Esophagus muscularis mucosa (tissue), 4 donors: Measurements from ENCODE around the gene PRR35. TPM values are rescaled to one million over a fixed set of nuclear protein-coding genes. Genes with fewer than 3 reads are reported as not detected.

ENCODE experiments used
- DNase-seq: peaks from one replicate; pipeline ENCODE4 v3.0.0-alpha.2; 2017; ENCODE audit errors: extremely low spot score
- H3K27ac ChIP-seq, 4 donors: fragments of 200-600 bp; sonication (generic); replicated peaks in 1 of 4; 1 replicate in 3 of 4; 2 replicates in 1 of 4; pipeline ENCODE4 v1.5.1; 2016 to 2019; ENCODE audit warnings: mild to moderate bottlenecking in 1 of 4
- H3K27me3 ChIP-seq, 4 donors: fragments of 200-600 bp; sonication (generic); one replicate each; pipeline versions ENCODE4 v1.5.1 to v1.6.0; 2016 to 2019
- H3K36me3 ChIP-seq, 4 donors: fragments of 200-600 bp; sonication (generic); one replicate each; pipeline ENCODE4 v1.5.1; 2016 to 2019
- H3K4me1 ChIP-seq, 4 donors: fragments of 200-600 bp; sonication (generic); one replicate each; pipeline ENCODE4 v1.5.1; 2016 to 2019
- H3K4me3 ChIP-seq, 4 donors: fragments of 200-600 bp; sonication (generic); 1 replicate in 2 of 4; 2 replicates in 2 of 4; pipeline ENCODE4 v1.5.1; 2016 to 2019; ENCODE audit warnings: mild to moderate bottlenecking in 4 of 4, moderate library complexity in 1 of 4
- H3K9me3 ChIP-seq, 4 donors: fragments of 200-600 bp; sonication (generic); 1 replicate in 3 of 4; 2 replicates in 1 of 4; pipeline ENCODE4 v1.5.1; 2016 to 2019
- CTCF ChIP-seq, 3 experiments: fragments of 200-600 bp in 2 of 3; fragments of 450-650 bp in 1 of 3; sonication (generic) in 2 of 3; IDR thresholded peaks; one replicate each; pipeline ENCODE4 v1.5.1; 2017 to 2019; ENCODE audit warnings: antibody characterized with exemption in 3 of 3, mild to moderate bottlenecking in 2 of 3, moderate library complexity in 1 of 3
- EP300 ChIP-seq: sonication (generic); formaldehyde crosslinking; IDR thresholded peaks from one replicate; pipeline ENCODE4 v1.6.1; 2017; ENCODE audit warnings: antibody characterized with exemption
- POLR2A ChIP-seq: fragments of 450-650 bp; IDR thresholded peaks from one replicate; pipeline ENCODE4 v1.6.1; 2017; ENCODE audit warnings: antibody characterized with exemption, moderate library complexity, mild to moderate bottlenecking, low read depth
- POLR2AphosphoS5 ChIP-seq, 2 donors: sonication (generic); formaldehyde crosslinking; IDR thresholded peaks; one replicate each; pipeline ENCODE4 v1.6.1; 2017; ENCODE audit warnings: antibody characterized with exemption in 2 of 2
- WGBS: methylation state at CpG from one replicate; pipeline ENCODE4 v1.1.5; 2018; 5-methylcytosine and 5-hydroxymethylcytosine counted together
- intact Hi-C: fragments of 100-400 bp; cut with DNase I; formaldehyde crosslinking; loops from one replicate; pipeline ENCODE4 v1.15.1; 2023
- total RNA-seq, 4 donors: library from RNA; depleted of rRNA; stranded (reverse); fragments of >200 nt; gene quantifications; one replicate each; pipeline versions ENCODE4 v1.1.0 to v1.2.1, GENCODE V29; 2016

Gene PRR35
- total RNA-seq, 4 donors from 2014 or later: not detected

GRCh38 chr16:576823-577201 is 16.6 kb downstream of the PRR35 start:
- no peaks in the 10 kb centered on the region for H3K9me3 ChIP-seq
- no peak overlapping the region for H3K4me3 ChIP-seq
- intact Hi-C loops: loop anchor here (5.0 kb wide), 1 partner anchor 85 kb away; no protein-coding TSS in a partner anchor
- WGBS: 61% methylated on average over 8 of the region's 8 CpGs
- H3K27me3 ChIP-seq: no peaks in the 10 kb centered on the region
- no peak for DNase-seq
- TF ChIP-seq EP300 (no peak), CTCF (IDR thresholded peaks at IDR 0.05) (no peak), POLR2A (no peak), POLR2AphosphoS5 (IDR thresholded peaks at IDR 0.05) (no peak)
- peaks cover 0 to 59% (median 33%) of the 10 kb centered on the region in 4 donors for H3K36me3 ChIP-seq
- H3K4me1 ChIP-seq: peaks cover 6 to 24% (median 17%) of the 10 kb centered on the region in 4 donors
- H3K27ac ChIP-seq: no peak overlapping the region

DNA sequence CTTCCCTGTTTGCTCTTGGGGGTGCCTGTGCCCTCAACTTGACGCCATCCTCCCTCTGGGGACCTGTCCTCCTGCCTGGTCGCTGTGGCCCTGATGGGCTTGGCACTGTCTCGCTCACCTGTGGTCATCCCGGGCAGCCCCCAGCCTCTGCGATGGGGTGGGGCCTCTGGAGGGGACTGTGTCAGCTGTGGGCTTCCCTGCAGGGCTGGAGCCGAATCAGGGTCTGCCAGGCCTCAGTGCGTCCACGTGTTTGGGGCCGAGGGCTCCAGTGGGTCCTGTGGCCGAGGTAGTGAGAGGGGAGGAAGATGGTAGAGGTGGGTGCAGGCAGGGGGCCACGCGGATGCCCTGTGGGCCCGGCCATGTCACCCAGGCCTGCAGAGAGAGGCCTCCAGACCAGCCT is 17.6 kb downstream of the PRR35 start:
- TF ChIP-seq CTCF (IDR thresholded peaks at IDR 0.05) (no peak), POLR2A (no peak), POLR2AphosphoS5 (IDR thresholded peaks at IDR 0.05) (no peak), EP300 (no peak)
- intact Hi-C loops: loop anchor here (5.0 kb wide), 1 partner anchor 85 kb away; no protein-coding TSS in a partner anchor
- H3K27me3 ChIP-seq: no peaks in the 10 kb centered on the region
- no peak overlapping the region for H3K4me3 ChIP-seq
- H3K27ac ChIP-seq: no peak overlapping the region
- 94% methylated on average over 7 of the region's 13 CpGs for WGBS
- H3K4me1 ChIP-seq: peaks cover 6 to 20% (median 14%) of the 10 kb centered on the region in 4 donors
- DNase-seq: no peak
- peaks cover 0 to 52% (median 33%) of the 10 kb centered on the region in 4 donors for H3K36me3 ChIP-seq
- no peaks in the 10 kb centered on the region for H3K9me3 ChIP-seq

- no peaks in the 10 kb centered on the region for H3K9me3 ChIP-seq
- peaks cover 0 to 55% (median 36%) of the 10 kb centered on the region in 4 donors for H3K36me3 ChIP-seq
- TF ChIP-seq POLR2A (no peak), CTCF (IDR thresholded peaks at IDR 0.05) (no peak), EP300 (no peak), POLR2AphosphoS5 (IDR thresholded peaks at IDR 0.05) (no peak)
- no peaks in the 10 kb centered on the region for H3K27me3 ChIP-seq
- H3K4me3 ChIP-seq: no peak overlapping the region
- H3K4me1 ChIP-seq: peaks cover 6 to 20% (median 12%) of the 10 kb centered on the region in 4 donors
- WGBS: 100% methylated on average over 5 of the region's 24 CpGs
- intact Hi-C loops: loop anchor here (5.0 kb wide), 1 partner anchor 84 kb away; no protein-coding TSS in a partner anchor
- DNase-seq: no peak
- no peak overlapping the region for H3K27ac ChIP-seq
These were observed 18.2 kb downstream of the PRR35 start for GRCh38 chr16:578232-578869.

DNA sequence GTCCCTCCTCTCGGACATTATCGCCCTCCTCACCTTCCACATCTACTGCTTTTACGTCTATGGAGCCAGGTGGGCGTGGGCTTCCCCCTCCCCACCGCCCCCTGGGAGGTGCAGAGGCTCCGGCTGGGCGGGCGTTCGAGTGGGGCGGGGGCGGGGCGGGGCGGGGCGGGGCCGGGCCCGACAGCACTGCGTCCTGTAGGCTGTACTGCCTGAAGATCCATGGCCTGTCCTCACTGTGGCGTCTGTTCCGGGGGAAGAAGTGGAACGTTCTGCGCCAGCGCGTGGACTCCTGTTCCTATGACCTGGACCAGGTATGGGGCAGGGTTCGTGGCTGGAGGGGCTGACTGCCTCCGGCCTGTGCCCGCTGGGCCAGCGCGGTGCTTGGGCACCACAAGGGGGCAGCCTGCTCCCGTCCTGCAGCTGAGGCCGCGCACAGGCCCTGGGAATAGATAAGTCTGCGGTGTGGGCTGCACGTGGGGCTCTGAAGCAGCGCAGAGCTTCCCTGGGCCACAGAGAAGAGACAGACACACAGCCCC is 18.7 kb downstream of the PRR35 start:
- no peaks in the 10 kb centered on the region for H3K9me3 ChIP-seq
- no peaks in the 10 kb centered on the region for H3K27me3 ChIP-seq
- no peak for TF ChIP-seq POLR2A
- TF ChIP-seq CTCF (IDR thresholded peaks at IDR 0.05): peak; percentile 59 to 84 (median 69)
- TF ChIP-seq EP300: no peak
- H3K36me3 ChIP-seq: peaks cover 0 to 51% (median 33%) of the 10 kb centered on the region in 4 donors
- no peak for DNase-seq
- peaks cover 6 to 20% (median 14%) of the 10 kb centered on the region in 4 donors for H3K4me1 ChIP-seq
- peak overlapping the region in 3 of 4 donors; percentile 9 to 34 (median 31) for H3K4me3 ChIP-seq
- peak overlapping the region in 1 of 4 donors; percentile 3 for H3K27ac ChIP-seq
- intact Hi-C loops: loop anchor here (5.0 kb wide), 1 partner anchor 83 kb away; no protein-coding TSS in a partner anchor
- no CpG with 5 or more reads among the region's 34 CpGs for WGBS
